Measurements from ENCODE around the gene AIFM3.
"Not testable (repeated sequence)": the region's sequence is repeated elsewhere in the genome, so short reads cannot be mapped to it uniquely, and the experiment has no call there.

The AIFM3 gene

GRCh38 chr22:20992456-20993303 is 25.6 kb downstream of the AIFM3 start:
- no peak for DNase-seq

- no peak for DNase-seq
Observed at GRCh38 chr22:20993304-20994127, 26.5 kb downstream of the AIFM3 start.

GRCh38 chr22:20994128-20994901 is 27.3 kb downstream of the AIFM3 start:
- DNase-seq = no peak

GRCh38 chr22:20994902-20995241 is 27.8 kb downstream of the AIFM3 start:
- no peak for DNase-seq

GRCh38 chr22:20995329-20996030 is 28.4 kb downstream of the AIFM3 start:
- DNase-seq = no peak

- DNase-seq = no peak
Observed at GRCh38 chr22:20996031-20996410, 29.0 kb downstream of the AIFM3 start.

- no peak for DNase-seq
Observed at GRCh38 chr22:20996598-20997535, 29.8 kb downstream of the AIFM3 start.

- no peak for DNase-seq
Observed at GRCh38 chr22:20997536-20998257, 30.6 kb downstream of the AIFM3 start.

GRCh38 chr22:20998411-20999336 is 31.6 kb downstream of the AIFM3 start:
- DNase-seq = no peak

- no peak for DNase-seq
Observed at GRCh38 chr22:20999350-21000206, 32.5 kb downstream of the AIFM3 start.

- no peak for DNase-seq
Observed at GRCh38 chr22:21000207-21000986, 33.3 kb downstream of the AIFM3 start.

- DNase-seq = no peak
Observed at GRCh38 chr22:21000987-21001600, 34.0 kb downstream of the AIFM3 start.

GRCh38 chr22:21001601-21002325 is 34.7 kb downstream of the AIFM3 start, which contains the start of gene THAP7:
TSS of gene THAP7 (minus strand) at chr22:21002118. CDS start at chr22:21001911, 207 bp downstream.
- DNase-seq = peak; percentile 96

- DNase-seq = no peak
Observed at GRCh38 chr22:21003782-21004181, 36.7 kb downstream of the AIFM3 start.

- DNase-seq = not testable (repeated sequence)
Observed at GRCh38 chr22:21009208-21009607, 42.2 kb downstream of the AIFM3 start.

- peak; percentile 36 for DNase-seq
Observed at GRCh38 chr22:21009638-21010425, 42.8 kb downstream of the AIFM3 start.

Measured in CD4-positive, alpha-beta T cell treated with Interleukin-10 for 1 hour (primary cell).